ENCODE measurements around the gene EDC4. TPM values are rescaled to one million over a fixed set of nuclear protein-coding genes. Genes with fewer than 3 reads are reported as not detected.
A peak's percentile ranks its signal among the peaks of the same experiment; 100 is the strongest.
"Not testable (repeated sequence)": the region's sequence is repeated elsewhere in the genome, so short reads cannot be mapped to it uniquely, and the experiment has no call there.

Gene EDC4
- total RNA-seq, 1 donor from 2014 or later = 83.0 TPM

DNA sequence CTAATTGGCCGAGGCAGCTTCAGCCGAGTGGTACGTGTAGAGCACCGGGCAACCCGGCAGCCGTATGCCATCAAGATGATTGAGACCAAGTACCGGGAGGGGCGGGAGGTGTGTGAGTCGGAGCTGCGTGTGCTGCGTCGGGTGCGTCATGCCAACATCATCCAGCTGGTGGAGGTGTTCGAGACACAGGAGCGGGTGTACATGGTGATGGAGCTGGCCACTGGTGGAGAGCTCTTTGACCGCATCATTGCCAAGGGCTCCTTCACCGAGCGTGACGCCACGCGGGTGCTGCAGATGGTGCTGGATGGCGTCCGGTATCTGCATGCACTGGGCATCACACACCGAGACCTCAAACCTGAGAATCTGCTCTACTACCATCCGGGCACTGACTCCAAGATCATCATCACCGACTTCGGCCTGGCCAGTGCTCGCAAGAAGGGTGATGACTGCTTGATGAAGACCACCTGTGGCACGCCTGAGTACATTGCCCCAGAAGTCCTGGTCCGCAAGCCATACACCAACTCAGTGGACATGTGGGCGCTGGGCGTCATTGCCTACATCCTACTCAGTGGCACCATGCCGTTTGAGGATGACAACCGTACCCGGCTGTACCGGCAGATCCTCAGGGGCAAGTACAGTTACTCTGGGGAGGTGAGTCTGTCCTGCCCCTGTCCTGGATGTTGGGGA is 36.3 kb downstream of the EDC4 start:
- H3K36me3 Mint-ChIP-seq (ENCODE audit: low read depth, unreplicated experiment) = peaks cover 25% of the 10 kb centered on the region
- no peak overlapping the region for H3K27ac Mint-ChIP-seq (ENCODE audit: unreplicated experiment)
- no peak overlapping the region for H3K4me3 Mint-ChIP-seq (ENCODE audit: unreplicated experiment)
- no peak for TF ChIP-seq CTCF (IDR thresholded peaks at IDR 0.05; ENCODE audit: unreplicated experiment)
- H3K4me1 Mint-ChIP-seq (ENCODE audit: unreplicated experiment) = peaks cover 7% of the 10 kb centered on the region
- DNase-seq (ENCODE audit: low spot score) = no peak
- H3K9me3 Mint-ChIP-seq (ENCODE audit: unreplicated experiment) = no peaks in the 10 kb centered on the region
- no peaks in the 10 kb centered on the region for H3K27me3 Mint-ChIP-seq (ENCODE audit: unreplicated experiment)

- Mint-ChIP-seq H3K4me1 (ENCODE audit: unreplicated experiment) (peaks cover 4% of the 10 kb centered on the region), H3K27me3 (ENCODE audit: unreplicated experiment) (no peaks in the 10 kb centered on the region), H3K36me3 (ENCODE audit: low read depth, unreplicated experiment) (peaks cover 28% of the 10 kb centered on the region), H3K27ac (ENCODE audit: unreplicated experiment) (no peak overlapping the region), H3K4me3 (ENCODE audit: unreplicated experiment) (peak overlapping the region; percentile 43), H3K9me3 (ENCODE audit: unreplicated experiment) (no peaks in the 10 kb centered on the region)
- TF ChIP-seq CTCF (IDR thresholded peaks at IDR 0.05; ENCODE audit: unreplicated experiment) = no peak
- no peak for DNase-seq (ENCODE audit: low spot score)
Measured at GRCh38 chr16:67910158-67910557, 37.3 kb downstream of the EDC4 start.

GRCh38 chr16:67914758-67915495 is 42.1 kb downstream of the EDC4 start:
- H3K27me3 Mint-ChIP-seq (ENCODE audit: unreplicated experiment) = peaks cover 6% of the 10 kb centered on the region
- no peak for TF ChIP-seq CTCF (IDR thresholded peaks at IDR 0.05; ENCODE audit: unreplicated experiment)
- no peak for DNase-seq (ENCODE audit: low spot score)
- no peak overlapping the region for H3K27ac Mint-ChIP-seq (ENCODE audit: unreplicated experiment)
- H3K4me1 Mint-ChIP-seq (ENCODE audit: unreplicated experiment) = no peaks in the 10 kb centered on the region
- H3K36me3 Mint-ChIP-seq (ENCODE audit: low read depth, unreplicated experiment) = peaks cover 46% of the 10 kb centered on the region
- peak overlapping the region; percentile 0 for H3K4me3 Mint-ChIP-seq (ENCODE audit: unreplicated experiment)
- no peaks in the 10 kb centered on the region for H3K9me3 Mint-ChIP-seq (ENCODE audit: unreplicated experiment)

DNA sequence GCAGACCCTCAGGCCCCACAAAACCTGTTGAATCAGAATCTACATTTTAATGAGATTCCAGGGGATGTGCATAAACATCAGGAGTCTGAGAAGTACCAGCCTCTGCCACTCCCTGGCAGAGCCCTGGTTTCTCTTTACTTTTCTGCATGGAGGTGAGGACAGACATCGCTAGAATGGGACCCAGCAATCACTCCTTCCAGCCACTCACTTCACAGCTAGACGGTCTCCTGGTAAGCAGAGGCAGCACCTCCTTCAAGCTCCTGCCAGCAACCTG is 42.6 kb downstream of the EDC4 start:
- H3K9me3 Mint-ChIP-seq (ENCODE audit: unreplicated experiment); H3K4me1 Mint-ChIP-seq (ENCODE audit: unreplicated experiment); H3K4me3 Mint-ChIP-seq (ENCODE audit: unreplicated experiment); DNase-seq (ENCODE audit: low spot score); H3K27me3 Mint-ChIP-seq (ENCODE audit: unreplicated experiment): not testable (repeated sequence)
- peak overlapping the region; percentile 21 for H3K27ac Mint-ChIP-seq (ENCODE audit: unreplicated experiment)
- peaks cover 44% of the 10 kb centered on the region for H3K36me3 Mint-ChIP-seq (ENCODE audit: low read depth, unreplicated experiment)

GRCh38 chr16:67915831-67916723 is 43.2 kb downstream of the EDC4 start:
- Mint-ChIP-seq H3K27ac (ENCODE audit: unreplicated experiment) (peak overlapping the region; percentile 48), H3K9me3 (ENCODE audit: unreplicated experiment) (no peaks in the 10 kb centered on the region), H3K4me1 (ENCODE audit: unreplicated experiment) (no peaks in the 10 kb centered on the region), H3K36me3 (ENCODE audit: low read depth, unreplicated experiment) (peaks cover 44% of the 10 kb centered on the region), H3K4me3 (ENCODE audit: unreplicated experiment) (peak overlapping the region; percentile 47), H3K27me3 (ENCODE audit: unreplicated experiment) (peaks cover 6% of the 10 kb centered on the region)
- TF ChIP-seq CTCF (IDR thresholded peaks at IDR 0.05; ENCODE audit: unreplicated experiment) = no peak
- no peak for DNase-seq (ENCODE audit: low spot score)

Data from endothelial cell (in vitro differentiated cells).